Measurements from ENCODE around the gene RPL31. TPM values are rescaled to one million over a fixed set of nuclear protein-coding genes. Genes with fewer than 3 reads are reported as not detected.
A peak's percentile ranks its signal among the peaks of the same experiment; 100 is the strongest.

RPL31 gene
- 1,000 to 10,000 TPM; 1,597 to 1,823 TPM for total RNA-seq
- 2,538 TPM for polyA plus RNA-seq (2013, experiment 1 of 2)
- 2,476 TPM for polyA plus RNA-seq (2013, experiment 2 of 2)
- long read RNA-seq, experiment 1, transcript RPL31-201 (5 exons, 1,865 nt) = minor isoform, 80 of 1,020 reads
- long read RNA-seq, experiment 1, transcript RPL31-208 (4 exons, 825 nt) = major isoform, 745 of 1,020 reads
- long read RNA-seq, experiment 1, transcript RPL31-211 (3 exons, 357 nt) = minor isoform, 5 of 1,020 reads
- long read RNA-seq, experiment 1, partial matches to known transcripts = 153 of 1,020 reads
- long read RNA-seq, experiment 1, other reads (novel, unspliced or antisense) = 35 of 1,020 reads
- long read RNA-seq, experiment 2, transcript RPL31-203 (5 exons, 1,110 nt) = minor isoform, 12 of 311 reads
- long read RNA-seq, experiment 2, transcript RPL31-201 (5 exons, 1,865 nt) = major isoform, 281 of 311 reads
- long read RNA-seq, experiment 2, transcript RPL31-208 (4 exons, 825 nt) = minor isoform, 9 of 311 reads
- long read RNA-seq, experiment 2, partial matches to known transcripts = 3 of 311 reads
- long read RNA-seq, experiment 2, other reads (novel, unspliced or antisense) = 5 of 311 reads
- long read RNA-seq, experiment 3, transcript RPL31-201 (5 exons, 1,865 nt) = major isoform, 471 of 560 reads
- long read RNA-seq, experiment 3, transcript RPL31-208 (4 exons, 825 nt) = minor isoform, 44 of 560 reads
- long read RNA-seq, experiment 3, transcript RPL31-203 (5 exons, 1,110 nt) = minor isoform, 19 of 560 reads
- long read RNA-seq, experiment 3, partial matches to known transcripts = 9 of 560 reads
- long read RNA-seq, experiment 3, other reads (novel, unspliced or antisense) = 8 of 560 reads
- long read RNA-seq, experiment 4, transcript RPL31-201 (5 exons, 1,865 nt) = minor isoform, 10 of 109 reads
- long read RNA-seq, experiment 4, transcript RPL31-203 (5 exons, 1,110 nt) = major isoform, 64 of 109 reads
- long read RNA-seq, experiment 4, transcript RPL31-208 (4 exons, 825 nt) = minor isoform, 7 of 109 reads
- long read RNA-seq, experiment 4, partial matches to known transcripts = 16 of 109 reads
- long read RNA-seq, experiment 4, other reads (novel, unspliced or antisense) = 9 of 109 reads

GRCh38 chr2:101001691-101002561 lies at the start of gene RPL31:
RPL31 (plus strand) TSS chr2:101002289; CDS start chr2:101002702, 413 bp downstream.
- H3K27ac ChIP-seq (ENCODE audit: low read depth, low read length) = peak within 1 kb of the TSS; percentile 94
- no peaks in the 10 kb centered on the region for H3K9me3 ChIP-seq (ENCODE audit: control insufficient read depth, low read length)
- H3K36me3 Mint-ChIP-seq (ENCODE audit: low read depth) = peaks cover 45% of the 10 kb centered on the region
- H3K9ac ChIP-seq (ENCODE audit: extremely low read depth, low read length, poor library complexity, severe bottlenecking) = peak within 1 kb of the TSS; percentile 99
- peak within 1 kb of the TSS; percentile 95 for H3K27ac Mint-ChIP-seq
- peaks cover 2% of the 10 kb centered on the region for H3K27me3 Mint-ChIP-seq (ENCODE audit: insufficient read depth)
- peaks cover 3% of the 10 kb centered on the region for H3K9me3 Mint-ChIP-seq
- H3K36me3 ChIP-seq (ENCODE audit: control insufficient read depth, insufficient read depth, low read length) = peaks cover 44% of the 10 kb centered on the region
- H3K4me3 Mint-ChIP-seq = peak within 1 kb of the TSS; percentile 98
- 12 to 27% methylated on average over 22 to 59 of the region's 59 CpGs for WGBS, 2 experiments (ENCODE audit: insufficient coverage in 1 of 2, insufficient read length in 1 of 2)
- H3K27me3 ChIP-seq (ENCODE audit: control insufficient read depth, insufficient read depth, low read length, poor library complexity, severe bottlenecking) = no peaks in the 10 kb centered on the region
- H3K4me1 ChIP-seq (ENCODE audit: control insufficient read depth, insufficient read depth, low read length) = no peaks in the 10 kb centered on the region
- peak; percentile 98 for DNase-seq
- peak within 1 kb of the TSS; percentile 97 for H3K4me3 ChIP-seq (ENCODE audit: low read length)
- TF ChIP-seq CTCF (conservative IDR thresholded peaks at IDR 0.05) = no peak
- peaks cover 23% of the 10 kb centered on the region for H3K4me1 Mint-ChIP-seq

GRCh38 chr2:100952512-100952911 lies 49.6 kb upstream of the RPL31 start:
- Histone ChIP-seq H3K4me1 (ENCODE audit: control insufficient read depth, insufficient read depth, low read length) (no peaks in the 10 kb centered on the region), H3K27ac (ENCODE audit: low read depth, low read length) (no peak overlapping the region), H3K27me3 (ENCODE audit: control insufficient read depth, insufficient read depth, low read length, poor library complexity, severe bottlenecking) (no peaks in the 10 kb centered on the region), H3K9me3 (ENCODE audit: control insufficient read depth, low read length) (no peaks in the 10 kb centered on the region), H3K4me3 (ENCODE audit: low read length) (no peak overlapping the region), H3K36me3 (ENCODE audit: control insufficient read depth, insufficient read depth, low read length) (no peaks in the 10 kb centered on the region), H3K9ac (ENCODE audit: extremely low read depth, low read length, poor library complexity, severe bottlenecking) (no peak overlapping the region)
- 83 to 97% methylated on average over 2 of the region's 2 CpGs for WGBS, 2 experiments (ENCODE audit: insufficient coverage in 1 of 2, insufficient read length in 1 of 2)
- H3K4me1 Mint-ChIP-seq = no peaks in the 10 kb centered on the region
- H3K27ac Mint-ChIP-seq = no peak overlapping the region
- H3K9me3 Mint-ChIP-seq = no peaks in the 10 kb centered on the region
- H3K27me3 Mint-ChIP-seq (ENCODE audit: insufficient read depth) = no peaks in the 10 kb centered on the region
- no peak for DNase-seq
- H3K4me3 Mint-ChIP-seq = no peak overlapping the region
- no peak for TF ChIP-seq CTCF (conservative IDR thresholded peaks at IDR 0.05)
- H3K36me3 Mint-ChIP-seq (ENCODE audit: low read depth) = no peaks in the 10 kb centered on the region

Data from endodermal cell (in vitro differentiated cells).